SK-N-SH (cell line): ENCODE data around the gene HMOX1.

Experiments used
- CHD2 ChIP-seq: fragments of 150-350 bp; IDR thresholded peaks from 2 replicates; pipeline ENCODE4 v1.6.1; 2018; ENCODE audit warnings: low read length; ENCODE audit not compliant: partially characterized antibody
- CTCF ChIP-seq: fragments of 200-600 bp; sonication (generic); IDR thresholded peaks from 2 replicates; pipeline ENCODE4 v1.6.1; 2017; ENCODE audit warnings: antibody characterized with exemption, mild to moderate bottlenecking, moderate library complexity
- EP300 ChIP-seq, 2 experiments: IDR thresholded peaks; 2 replicates each; pipeline versions ENCODE4 v1.4.0 to v1.6.1; 2012; ENCODE audit warnings: borderline replicate concordance in 1 of 2, low read depth in 1 of 2, low read length in 1 of 2
- EZH2phosphoT487 ChIP-seq: fragments of 200-600 bp; sonication (generic); IDR thresholded peaks from 2 replicates; pipeline ENCODE4 v1.6.1; 2017; ENCODE audit warnings: low read depth, mixed run types, mild to moderate bottlenecking, antibody characterized with exemption, moderate library complexity, borderline replicate concordance

DNA sequence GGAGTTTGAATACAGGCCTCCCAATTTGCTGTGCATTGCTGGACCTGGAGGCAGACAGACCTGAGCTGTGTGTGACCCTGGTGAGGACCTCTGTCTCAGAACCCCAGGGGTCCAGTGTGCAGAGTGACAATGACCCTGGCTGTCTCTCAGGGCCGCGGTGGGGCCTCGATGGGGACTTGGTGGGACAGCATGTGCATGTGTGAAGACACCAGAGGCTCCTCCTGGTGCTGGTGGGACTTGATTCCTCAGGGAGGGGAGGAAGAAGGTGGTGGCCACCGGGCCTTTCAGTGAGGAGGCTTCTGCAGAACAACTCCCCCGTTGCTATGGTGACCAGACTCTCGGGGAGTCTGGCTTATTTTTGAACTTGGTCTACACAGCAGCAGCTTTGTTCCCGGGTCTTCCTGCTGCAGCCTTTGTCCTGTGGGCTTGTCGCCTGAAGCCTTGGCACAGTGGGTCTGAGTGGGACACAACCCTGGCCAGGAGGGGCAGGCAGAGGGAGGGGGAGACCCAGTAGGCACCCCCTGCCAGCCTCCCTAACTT, 54.4 kb downstream of the HMOX1 start:
- TF ChIP-seq CTCF (no peak), EP300 (IDR thresholded peaks at IDR 0.05; ENCODE audit: borderline replicate concordance in 1 of 2, low read depth in 1 of 2, low read length in 1 of 2) (no peak), EZH2phosphoT487 (no peak), CHD2 (no peak)
